Vagina (tissue), 2 donors: ENCODE data around the gene PAFAH1B1.

Experiments used
- CTCF ChIP-seq, 3 experiments: fragments of 450-650 bp in 2 of 3; fragments of 200-600 bp in 1 of 3; sonication (generic) in 1 of 3; IDR thresholded peaks; one replicate each; pipeline ENCODE4 v1.5.1; 2017 to 2019; ENCODE audit warnings: antibody characterized with exemption in 3 of 3, mild to moderate bottlenecking in 2 of 3, moderate library complexity in 2 of 3
- POLR2A ChIP-seq, 2 donors: fragments of 450-650 bp; IDR thresholded peaks; one replicate each; pipeline ENCODE4 v1.6.1; 2017; ENCODE audit warnings: antibody characterized with exemption in 2 of 2, mild to moderate bottlenecking in 2 of 2, moderate library complexity in 2 of 2
- POLR2AphosphoS5 ChIP-seq, 2 donors: sonication (generic); formaldehyde crosslinking; IDR thresholded peaks; one replicate each; pipeline ENCODE4 v1.9.0; 2017; ENCODE audit warnings: antibody characterized with exemption in 2 of 2, mild to moderate bottlenecking in 2 of 2, low read depth in 1 of 2; ENCODE audit not compliant: insufficient read depth in 1 of 2

GRCh38 chr17:2631211-2631610, 37.8 kb downstream of the PAFAH1B1 start:
- TF ChIP-seq CTCF (IDR thresholded peaks at IDR 0.05) (no peak), POLR2AphosphoS5 (IDR thresholded peaks at IDR 0.05; ENCODE audit: insufficient read depth in 1 of 2, low read depth in 1 of 2) (no peak), POLR2A (IDR thresholded peaks at IDR 0.05) (no peak)
